Fibroblast of lung (primary cell): ENCODE measurements around the gene NR1H4.

Source experiments
- CTCF ChIP-seq, 2 donors: IDR thresholded peaks in 1 of 2; conservative IDR thresholded peaks in 1 of 2; 1 replicate in 1 of 2; 2 replicates in 1 of 2; pipeline ENCODE4 v1.5.1; 2011 to 2012; ENCODE audit warnings: low read length in 2 of 2, control low read depth in 1 of 2, inconsistent platforms in 1 of 2, low read depth in 1 of 2, mild to moderate bottlenecking in 1 of 2
- EZH2 ChIP-seq: IDR thresholded peaks from 2 replicates; pipeline ENCODE4 v1.5.1; 2012; ENCODE audit warnings: low read length, control low read depth, mild to moderate bottlenecking; ENCODE audit errors: missing control alignments

GRCh38 chr12:100610666-100611430, 137.2 kb downstream of the NR1H4 start:
- TF ChIP-seq CTCF (conservative IDR thresholded peaks at IDR 0.05 in 1 of 2, IDR thresholded peaks at IDR 0.05 in 1 of 2; ENCODE audit: low read depth in 1 of 2, low read length in 2 of 2) (no peak), EZH2 (no peak)
